Vagina (tissue), 2 donors: Measurements from ENCODE around the gene HSD3B2. TPM values are rescaled to one million over a fixed set of nuclear protein-coding genes. Genes with fewer than 3 reads are reported as not detected.

Source experiments
- DNase-seq, 2 donors: peaks; one replicate each; pipeline ENCODE4 v3.0.0-alpha.2; 2017; ENCODE audit errors: extremely low spot score in 2 of 2
- H3K27ac ChIP-seq: fragments of 200-600 bp; sonication (generic); one replicate; pipeline ENCODE4 v1.5.1; 2019
- H3K27me3 ChIP-seq: fragments of 200-600 bp; sonication (generic); one replicate; pipeline ENCODE4 v1.5.1; 2019
- H3K36me3 ChIP-seq, 2 donors: fragments of 200-600 bp; sonication (generic); one replicate each; pipeline ENCODE4 v1.5.1; 2017 to 2019
- H3K4me1 ChIP-seq: fragments of 200-600 bp; sonication (generic); one replicate; pipeline ENCODE4 v1.5.1; 2019
- H3K4me3 ChIP-seq, 2 donors: fragments of 200-600 bp; sonication (generic); 1 replicate in 1 of 2; 2 replicates in 1 of 2; pipeline ENCODE4 v1.5.1; 2016 to 2019
- H3K9me3 ChIP-seq: fragments of 200-600 bp; sonication (generic); one replicate; pipeline ENCODE4 v1.5.1; 2019
- CTCF ChIP-seq, 3 experiments: fragments of 450-650 bp in 2 of 3; fragments of 200-600 bp in 1 of 3; sonication (generic) in 1 of 3; IDR thresholded peaks; one replicate each; pipeline ENCODE4 v1.5.1; 2017 to 2019; ENCODE audit warnings: antibody characterized with exemption in 3 of 3, mild to moderate bottlenecking in 2 of 3, moderate library complexity in 2 of 3
- POLR2A ChIP-seq, 2 donors: fragments of 450-650 bp; IDR thresholded peaks; one replicate each; pipeline ENCODE4 v1.6.1; 2017; ENCODE audit warnings: antibody characterized with exemption in 2 of 2, mild to moderate bottlenecking in 2 of 2, moderate library complexity in 2 of 2
- POLR2AphosphoS5 ChIP-seq, 2 donors: sonication (generic); formaldehyde crosslinking; IDR thresholded peaks; one replicate each; pipeline ENCODE4 v1.9.0; 2017; ENCODE audit warnings: antibody characterized with exemption in 2 of 2, mild to moderate bottlenecking in 2 of 2, low read depth in 1 of 2; ENCODE audit not compliant: insufficient read depth in 1 of 2
- intact Hi-C: fragments of 100-400 bp; cut with DNase I; formaldehyde crosslinking; loops from one replicate; pipeline ENCODE4 v1.15.1; 2023
- total RNA-seq: library from RNA; depleted of rRNA; stranded (reverse); fragments of >200 nt; gene quantifications from one replicate; pipeline ENCODE4 v1.2.3, GENCODE V29; 2016

The HSD3B2 gene
- total RNA-seq, 1 donor from 2014 or later = 10.1 TPM

DNA sequence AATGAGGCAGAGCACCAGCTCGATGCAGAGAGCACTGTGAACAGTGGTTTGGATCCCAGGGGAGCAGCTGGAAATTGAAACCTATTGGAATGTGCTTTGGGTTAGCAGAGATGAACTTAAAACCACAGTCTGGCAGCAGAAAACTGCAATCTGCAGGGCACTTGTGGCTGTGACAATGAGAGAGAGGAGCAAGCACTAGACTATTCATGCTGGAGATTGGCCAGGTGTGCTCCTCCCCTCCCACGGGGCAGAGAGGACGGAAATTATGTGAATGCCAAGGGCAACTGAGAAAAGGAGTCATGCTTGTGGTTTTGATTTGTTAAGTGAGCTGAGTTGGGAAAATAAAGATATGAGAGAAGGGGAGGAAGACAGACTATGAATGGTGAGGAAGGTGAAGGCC lies 38.1 kb downstream of the HSD3B2 start:
- intact Hi-C loops = no loop called here

GRCh38 chr1:119462964-119463363 lies 48.0 kb downstream of the HSD3B2 start:
- Histone ChIP-seq H3K4me1 (no peaks in the 10 kb centered on the region), H3K27ac (no peak overlapping the region), H3K36me3 (no peaks in the 10 kb centered on the region), H3K9me3 (no peaks in the 10 kb centered on the region), H3K27me3 (no peaks in the 10 kb centered on the region), H3K4me3 (no peak overlapping the region)
- no peak for DNase-seq
- TF ChIP-seq POLR2A (IDR thresholded peaks at IDR 0.05) (no peak), CTCF (IDR thresholded peaks at IDR 0.05) (no peak)
- intact Hi-C loops = no loop called here

More for the DNA sequence above, 38.1 kb downstream of the HSD3B2 start:
- Histone ChIP-seq H3K36me3 (no peaks in the 10 kb centered on the region), H3K27me3 (no peaks in the 10 kb centered on the region), H3K9me3 (no peaks in the 10 kb centered on the region), H3K4me1 (peaks cover 9% of the 10 kb centered on the region), H3K4me3 (no peak overlapping the region), H3K27ac (no peak overlapping the region)
- TF ChIP-seq CTCF (IDR thresholded peaks at IDR 0.05) (no peak), POLR2A (IDR thresholded peaks at IDR 0.05) (no peak), POLR2AphosphoS5 (IDR thresholded peaks at IDR 0.05; ENCODE audit: insufficient read depth in 1 of 2, low read depth in 1 of 2) (no peak)
- no peak for DNase-seq

DNA sequence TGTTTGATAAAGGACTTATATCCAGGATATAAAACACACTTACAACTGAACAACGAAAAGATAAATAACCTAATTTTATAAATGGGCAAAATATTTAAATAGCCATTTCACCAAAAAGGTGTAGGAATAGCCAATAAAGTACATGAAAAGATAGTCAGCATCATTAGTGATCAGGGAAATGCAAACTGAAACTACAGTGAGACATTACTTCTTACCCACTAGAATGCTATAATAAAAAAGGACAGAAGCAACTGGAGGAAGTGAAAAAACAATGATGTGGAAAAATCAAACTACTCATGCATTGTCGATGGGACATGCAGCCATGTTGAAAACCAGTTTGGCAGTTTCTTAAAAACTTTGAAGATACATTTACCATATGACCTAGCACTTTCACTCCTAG lies 48.6 kb downstream of the HSD3B2 start:
- no peak overlapping the region for H3K4me3 ChIP-seq
- intact Hi-C loops = no loop called here
- DNase-seq = no peak
- no peaks in the 10 kb centered on the region for H3K9me3 ChIP-seq
- no peaks in the 10 kb centered on the region for H3K4me1 ChIP-seq
- no peaks in the 10 kb centered on the region for H3K27me3 ChIP-seq
- H3K27ac ChIP-seq = no peak overlapping the region
- H3K36me3 ChIP-seq = no peaks in the 10 kb centered on the region
- TF ChIP-seq CTCF (IDR thresholded peaks at IDR 0.05) = no peak
- no peak for TF ChIP-seq POLR2A (IDR thresholded peaks at IDR 0.05)
- no peak for TF ChIP-seq POLR2AphosphoS5 (IDR thresholded peaks at IDR 0.05; ENCODE audit: insufficient read depth in 1 of 2, low read depth in 1 of 2)

DNA sequence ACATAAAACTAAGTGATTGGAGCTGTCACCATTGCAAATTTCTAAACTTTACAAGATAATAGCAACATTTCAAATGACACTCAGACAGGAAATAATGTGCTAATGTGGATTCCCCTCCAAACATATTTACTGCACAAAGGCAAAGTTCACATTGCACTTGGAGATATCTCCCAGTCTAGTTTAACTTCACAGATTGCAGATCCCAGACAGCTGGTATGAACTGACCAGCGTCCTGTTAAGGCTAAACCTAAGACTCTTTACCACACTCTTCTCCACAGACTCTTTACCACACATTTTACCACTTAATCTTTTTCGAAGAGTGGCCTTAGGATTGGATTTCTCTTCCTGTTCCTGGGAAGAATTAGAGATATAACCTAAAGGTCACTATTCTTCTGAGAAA lies 51.5 kb downstream of the HSD3B2 start:
- Histone ChIP-seq H3K9me3 (no peaks in the 10 kb centered on the region), H3K36me3 (no peaks in the 10 kb centered on the region), H3K27ac (no peak overlapping the region), H3K27me3 (no peaks in the 10 kb centered on the region), H3K4me1 (no peaks in the 10 kb centered on the region), H3K4me3 (no peak overlapping the region)
- TF ChIP-seq POLR2AphosphoS5 (IDR thresholded peaks at IDR 0.05; ENCODE audit: insufficient read depth in 1 of 2, low read depth in 1 of 2) (no peak), POLR2A (IDR thresholded peaks at IDR 0.05) (no peak), CTCF (IDR thresholded peaks at IDR 0.05) (no peak)
- peak in 1 of 2 donors; percentile 2 for DNase-seq
- intact Hi-C loops = no loop called here

- Histone ChIP-seq H3K9me3 (no peaks in the 10 kb centered on the region), H3K27ac (no peak overlapping the region), H3K36me3 (no peaks in the 10 kb centered on the region), H3K4me3 (no peak overlapping the region), H3K27me3 (no peaks in the 10 kb centered on the region), H3K4me1 (no peaks in the 10 kb centered on the region)
- peak in 1 of 2 donors; percentile 58 for DNase-seq
- TF ChIP-seq POLR2A (IDR thresholded peaks at IDR 0.05) = no peak
- no peak for TF ChIP-seq POLR2AphosphoS5 (IDR thresholded peaks at IDR 0.05; ENCODE audit: insufficient read depth in 1 of 2, low read depth in 1 of 2)
- no peak for TF ChIP-seq CTCF (IDR thresholded peaks at IDR 0.05)
- intact Hi-C loops = no loop called here
These were observed 52.3 kb downstream of the HSD3B2 start for GRCh38 chr1:119467219-119467618.
